ENCODE results near the gene KRTAP4-8.
"Not testable (repeated sequence)": the region's sequence is repeated elsewhere in the genome, so short reads cannot be mapped to it uniquely, and the experiment has no call there.

KRTAP4-8 gene

DNA sequence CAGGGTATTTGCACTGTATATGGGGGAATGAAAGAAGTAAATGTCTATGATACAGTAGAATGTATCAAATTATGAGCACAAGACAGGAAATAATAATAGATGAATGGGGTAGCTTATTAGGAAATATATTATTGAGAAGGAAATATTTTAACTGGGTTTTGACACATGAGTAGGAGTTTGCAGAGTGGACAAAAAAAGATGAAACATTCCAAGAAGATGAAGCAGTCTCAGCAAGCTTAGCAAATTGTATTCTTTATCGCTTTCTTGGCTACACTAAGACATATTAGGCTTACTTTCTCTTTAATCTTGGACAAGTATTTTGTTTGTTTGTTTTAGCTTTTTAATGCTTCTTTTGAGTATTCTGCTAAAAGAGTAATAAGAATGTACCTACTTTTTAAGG, 6.0 kb upstream of the KRTAP4-8 start:
- no peak overlapping the region for H3K4me3 ChIP-seq (ENCODE audit: low read length)
- TF ChIP-seq, protein P1, sequence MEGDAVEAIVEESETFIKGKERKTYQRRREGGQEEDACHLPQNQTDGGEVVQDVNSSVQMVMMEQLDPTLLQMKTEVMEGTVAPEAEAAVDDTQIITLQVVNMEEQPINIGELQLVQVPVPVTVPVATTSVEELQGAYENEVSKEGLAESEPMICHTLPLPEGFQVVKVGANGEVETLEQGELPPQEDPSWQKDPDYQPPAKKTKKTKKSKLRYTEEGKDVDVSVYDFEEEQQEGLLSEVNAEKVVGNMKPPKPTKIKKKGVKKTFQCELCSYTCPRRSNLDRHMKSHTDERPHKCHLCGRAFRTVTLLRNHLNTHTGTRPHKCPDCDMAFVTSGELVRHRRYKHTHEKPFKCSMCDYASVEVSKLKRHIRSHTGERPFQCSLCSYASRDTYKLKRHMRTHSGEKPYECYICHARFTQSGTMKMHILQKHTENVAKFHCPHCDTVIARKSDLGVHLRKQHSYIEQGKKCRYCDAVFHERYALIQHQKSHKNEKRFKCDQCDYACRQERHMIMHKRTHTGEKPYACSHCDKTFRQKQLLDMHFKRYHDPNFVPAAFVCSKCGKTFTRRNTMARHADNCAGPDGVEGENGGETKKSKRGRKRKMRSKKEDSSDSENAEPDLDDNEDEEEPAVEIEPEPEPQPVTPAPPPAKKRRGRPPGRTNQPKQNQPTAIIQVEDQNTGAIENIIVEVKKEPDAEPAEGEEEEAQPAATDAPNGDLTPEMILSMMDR (conservative IDR thresholded peaks at IDR 0.05; ENCODE audit: low read depth, low read length), result no peak
- no peak for DNase-seq (ENCODE audit: low read depth)

DNA sequence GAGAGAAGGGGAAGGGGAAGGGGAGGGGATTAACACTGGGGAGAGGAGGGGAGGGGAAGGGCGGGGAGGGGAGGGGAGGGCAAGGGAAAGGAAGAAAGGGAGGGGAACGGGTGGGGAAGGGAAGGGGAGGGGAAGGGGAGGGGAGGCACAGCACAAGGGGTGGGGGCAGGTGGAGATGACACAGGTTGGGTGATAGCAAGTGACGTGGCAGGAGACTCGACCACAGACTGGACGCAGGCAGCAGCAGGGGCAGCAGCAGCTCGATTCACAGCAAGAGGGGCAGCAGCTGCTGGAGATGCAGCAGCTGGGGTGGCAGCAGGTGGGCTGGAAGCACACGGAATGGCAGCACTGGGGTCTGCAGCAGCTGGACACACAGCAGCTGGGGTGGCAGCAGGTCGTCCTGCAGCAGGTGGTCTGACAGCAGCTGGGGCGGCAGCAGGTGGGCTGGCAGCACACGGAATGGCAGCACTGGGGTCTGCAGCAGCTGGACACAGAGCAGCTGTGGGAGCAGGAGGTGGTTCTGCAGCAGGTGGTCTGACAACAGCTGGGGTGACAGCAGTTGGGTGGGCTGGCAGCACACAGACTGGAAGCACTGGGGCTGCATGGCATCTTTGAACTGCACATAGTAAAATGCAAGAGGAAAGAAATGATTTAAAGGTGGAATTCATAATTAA, 3.8 kb upstream of the KRTAP4-8 start, which contains the start of gene KRTAP4-16:
Gene KRTAP4-16 (minus strand): TSS at position 624 of the 674 bp plus-strand sequence. CDS start 0 bp downstream, at position 624.
- no peak for DNase-seq (ENCODE audit: low read depth)
- no peak within 1 kb of the TSS for H3K4me3 ChIP-seq (ENCODE audit: low read length)
- TF ChIP-seq, protein P1 (conservative IDR thresholded peaks at IDR 0.05; ENCODE audit: low read depth, low read length), result no peak

DNA sequence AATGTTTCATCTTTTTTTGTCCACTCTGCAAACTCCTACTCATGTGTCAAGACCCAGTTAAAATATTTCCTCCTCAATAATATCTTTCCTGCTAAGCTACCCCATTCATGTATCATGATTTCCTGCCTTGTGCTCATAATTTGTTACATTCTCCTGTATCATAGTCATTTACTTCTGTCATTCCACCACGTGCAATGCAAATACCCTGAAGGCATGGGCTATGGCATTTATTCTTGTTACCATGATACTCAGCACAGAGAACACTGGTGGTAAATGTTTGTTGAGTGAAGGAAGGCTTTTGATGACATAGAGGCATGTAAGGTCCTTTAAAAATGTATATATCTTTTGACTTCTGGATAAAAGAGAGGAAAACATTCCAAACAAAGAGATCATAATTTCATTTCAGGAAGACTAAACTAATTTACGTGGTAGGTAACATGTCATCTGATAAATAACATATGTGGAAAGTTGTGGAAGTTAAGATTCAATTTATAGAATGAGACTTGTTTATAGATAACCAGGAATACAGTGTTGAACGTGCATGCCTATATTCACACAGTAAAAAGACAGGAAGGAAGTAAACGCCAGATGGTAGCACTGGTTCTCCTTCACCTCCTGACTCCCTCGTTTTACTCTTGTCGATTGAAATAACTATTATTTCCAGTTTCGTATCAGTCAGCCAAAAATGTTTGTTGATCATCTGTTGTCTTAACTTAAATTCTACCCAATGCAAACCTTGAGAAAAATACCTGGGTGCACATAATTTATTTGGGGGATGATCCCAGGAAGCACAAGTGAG, 1.9 kb upstream of the KRTAP4-8 start:
- not testable (repeated sequence) for DNase-seq (ENCODE audit: low read depth); H3K4me3 ChIP-seq (ENCODE audit: low read length)

DNA sequence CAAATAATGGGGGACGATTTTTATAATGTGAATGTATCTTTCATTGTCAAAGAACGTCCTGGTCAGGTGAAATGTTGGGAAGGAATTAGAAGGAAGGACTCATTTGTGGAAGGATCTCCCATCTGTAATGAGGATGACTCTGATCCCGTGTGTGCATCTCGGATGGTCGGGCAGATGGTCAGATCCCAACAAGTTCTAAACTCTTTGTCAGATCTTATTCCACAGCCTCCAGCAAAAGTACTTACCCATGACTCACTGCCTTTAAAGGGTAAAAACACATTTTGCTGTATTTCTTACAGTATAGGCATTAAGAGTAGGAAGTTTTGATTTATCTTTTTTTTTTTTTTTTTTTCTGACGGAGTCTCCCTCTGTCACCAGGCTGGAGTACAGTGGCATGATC, 539 bp upstream of the KRTAP4-8 start:
- DNase-seq (ENCODE audit: low read depth), result no peak
- H3K4me3 ChIP-seq (ENCODE audit: low read length), result no peak overlapping the region
- TF ChIP-seq, protein P1 (conservative IDR thresholded peaks at IDR 0.05; ENCODE audit: low read depth, low read length), result no peak

DNA sequence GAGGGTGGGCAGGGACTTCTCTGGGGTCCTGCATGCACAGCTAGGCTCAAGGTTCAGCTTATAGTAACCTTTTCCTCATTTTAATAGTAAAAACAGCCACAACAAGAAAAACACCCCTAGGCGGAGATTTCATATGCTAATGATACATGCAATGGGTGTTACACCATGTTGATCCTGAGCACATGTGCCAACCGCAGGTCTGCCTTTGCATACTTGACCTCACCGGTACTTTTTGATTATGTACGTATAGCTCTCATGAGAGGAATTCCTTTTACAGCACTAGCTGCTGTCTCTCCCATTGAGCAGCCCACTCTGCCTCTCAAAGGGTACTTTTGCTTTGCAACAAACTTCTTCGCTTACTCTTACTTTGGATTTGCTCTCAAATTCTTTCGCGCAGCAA, 1.9 kb downstream of the KRTAP4-8 start:
- no peak for DNase-seq (ENCODE audit: low read depth)
- TF ChIP-seq, protein P1 (conservative IDR thresholded peaks at IDR 0.05; ENCODE audit: low read depth, low read length), result no peak
- H3K4me3 ChIP-seq (ENCODE audit: low read length), result no peak overlapping the region

DNA sequence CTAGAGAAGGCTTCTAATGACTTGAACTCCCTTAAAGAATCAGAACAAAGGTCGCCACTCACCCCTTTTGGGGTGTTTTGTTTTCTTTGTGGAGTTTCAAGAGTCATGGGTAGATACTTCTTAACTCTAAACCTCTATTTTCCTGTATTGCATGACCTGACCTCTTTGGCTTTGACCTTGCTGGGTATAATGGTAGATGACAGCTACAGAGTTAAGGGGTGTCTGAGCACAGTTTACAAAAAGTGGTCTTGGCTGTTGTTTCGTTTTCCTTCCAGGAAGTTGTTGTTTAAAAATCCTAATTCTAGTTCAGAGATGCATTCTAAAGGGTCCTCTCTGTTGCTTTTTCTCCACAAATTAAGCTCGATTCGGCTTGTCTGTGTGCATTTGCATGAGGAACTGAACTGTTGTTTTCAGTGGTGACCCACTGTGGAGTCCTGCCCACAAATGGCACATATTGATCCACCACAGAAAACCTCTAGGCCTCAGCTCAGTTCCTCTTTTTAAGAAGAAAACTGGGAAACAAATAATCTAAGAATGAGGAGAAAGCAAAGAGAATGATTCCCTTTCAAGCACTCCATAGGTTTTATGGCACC, 9.1 kb downstream of the KRTAP4-8 start:
- not testable (repeated sequence) for DNase-seq (ENCODE audit: low read depth); H3K4me3 ChIP-seq (ENCODE audit: low read length)

DNA sequence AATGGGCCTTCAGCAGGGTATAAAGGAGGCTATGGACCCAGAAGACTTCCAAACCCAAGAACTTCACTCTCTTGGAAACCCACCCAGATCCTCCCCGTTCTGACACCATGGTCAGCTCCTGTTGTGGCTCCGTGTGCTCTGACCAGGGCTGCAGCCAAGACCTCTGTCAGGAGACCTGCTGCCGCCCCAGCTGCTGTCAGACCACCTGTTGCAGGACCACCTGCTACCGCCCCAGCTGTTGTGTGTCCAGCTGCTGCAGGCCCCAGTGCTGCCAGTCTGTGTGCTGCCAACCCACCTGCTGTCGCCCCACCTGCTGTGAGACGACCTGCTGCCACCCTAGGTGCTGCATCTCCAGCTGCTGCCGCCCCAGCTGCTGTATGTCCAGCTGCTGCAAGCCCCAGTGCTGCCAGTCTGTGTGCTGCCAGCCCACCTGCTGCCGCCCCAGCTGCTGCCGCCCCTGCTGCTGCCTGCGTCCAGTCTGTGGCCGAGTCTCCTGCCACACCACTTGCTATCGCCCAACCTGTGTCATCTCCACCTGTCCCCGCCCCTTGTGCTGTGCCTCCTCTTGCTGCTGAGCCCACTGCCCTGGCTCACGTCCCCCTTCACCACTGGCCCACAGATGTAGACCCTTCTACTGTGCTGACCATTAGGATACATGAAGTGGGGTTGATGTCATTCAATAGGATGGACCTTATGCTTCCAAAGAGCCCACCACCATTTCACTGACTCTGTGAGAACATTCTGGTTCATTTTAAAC, 13.7 kb downstream of the KRTAP4-8 start, which contains the start of gene KRTAP4-7:
Gene KRTAP4-7 (plus strand): TSS at position 51 of the 757 bp plus-strand sequence. CDS start 57 bp downstream, at position 108.
- H3K4me3 ChIP-seq (ENCODE audit: low read length); DNase-seq (ENCODE audit: low read depth): not testable (repeated sequence)

DNA sequence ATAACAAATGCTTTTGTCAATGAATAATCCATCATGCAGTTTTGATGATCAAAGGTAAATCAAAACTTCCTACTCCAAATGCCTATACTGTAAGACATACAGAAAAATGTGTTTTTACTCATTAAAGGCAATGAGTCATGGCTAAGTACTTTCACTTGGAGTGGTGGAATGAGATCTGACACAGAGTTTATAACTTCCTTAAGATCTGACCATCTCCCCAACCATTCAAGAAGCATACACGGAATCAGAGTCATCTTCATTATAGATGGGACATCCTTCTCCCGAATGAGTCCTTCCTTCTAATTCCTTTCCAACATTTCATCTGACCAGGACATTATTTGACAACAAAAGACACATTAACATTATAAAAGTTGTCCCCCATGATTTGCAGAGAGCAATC, 14.5 kb downstream of the KRTAP4-8 start:
- DNase-seq (ENCODE audit: low read depth), result not testable (repeated sequence)

More for the DNA sequence above, 14.5 kb downstream of the KRTAP4-8 start:
- H3K4me3 ChIP-seq (ENCODE audit: low read length), result not testable (repeated sequence)
